T-helper 2 cell treated with Interferon-gamma antibody and Interleukin-4, amounts not matched to agents 5 μg/mL and 100 μg/mL, for 36 hours (primary cell): Measurements from ENCODE around the gene PLCB4.
A peak's percentile ranks its signal among the peaks of the same experiment; 100 is the strongest.

Experiments used
- DNase-seq: peaks from one replicate; pipeline ENCODE4 v3.0.0; 2021; ENCODE audit warnings: low spot score
- H3K27ac Mint-ChIP-seq: one replicate; pipeline ENCODE4 v1.8.0; 2021; ENCODE audit warnings: mild to moderate bottlenecking, mixed read lengths
- H3K27me3 Mint-ChIP-seq: one replicate; pipeline ENCODE4 v1.8.0; 2021; ENCODE audit warnings: low read depth, mixed read lengths
- H3K36me3 Mint-ChIP-seq: one replicate; pipeline ENCODE4 v1.8.0; 2021; ENCODE audit warnings: low read depth, mixed read lengths
- H3K4me1 Mint-ChIP-seq: one replicate; pipeline ENCODE4 v1.8.0; 2021; ENCODE audit warnings: low read depth, mixed read lengths
- H3K4me3 Mint-ChIP-seq: one replicate; pipeline ENCODE4 v1.8.0; 2022; ENCODE audit warnings: mild to moderate bottlenecking, moderate library complexity, mixed read lengths
- H3K9me3 Mint-ChIP-seq: one replicate; pipeline ENCODE4 v1.8.0; 2021; ENCODE audit warnings: mixed read lengths

PLCB4 gene

GRCh38 chr20:9068841-9069663 is at the start of gene PLCB4:
Gene PLCB4 (plus strand): TSS chr20:9069087. CDS start chr20:9307815, 238,728 bp downstream.
- Mint-ChIP-seq H3K4me1 (peaks cover 2% of the 10 kb centered on the region), H3K9me3 (peaks cover 4% of the 10 kb centered on the region), H3K27me3 (peaks cover 16% of the 10 kb centered on the region), H3K4me3 (peak within 1 kb of the TSS; percentile 39), H3K27ac (no peak within 1 kb of the TSS), H3K36me3 (no peaks in the 10 kb centered on the region)
- no peak for DNase-seq

- peaks cover 3% of the 10 kb centered on the region for H3K9me3 Mint-ChIP-seq
- H3K36me3 Mint-ChIP-seq, result no peaks in the 10 kb centered on the region
- no peak overlapping the region for H3K4me3 Mint-ChIP-seq
- no peaks in the 10 kb centered on the region for H3K4me1 Mint-ChIP-seq
- H3K27me3 Mint-ChIP-seq, result no peaks in the 10 kb centered on the region
- no peak overlapping the region for H3K27ac Mint-ChIP-seq
- no peak for DNase-seq
Measured at GRCh38 chr20:9019833-9020232, 49.1 kb upstream of the PLCB4 start.

GRCh38 chr20:9021216-9021615 is 47.7 kb upstream of the PLCB4 start:
- no peak for DNase-seq
- H3K9me3 Mint-ChIP-seq, result peaks cover 6% of the 10 kb centered on the region
- H3K27ac Mint-ChIP-seq, result no peak overlapping the region
- H3K4me1 Mint-ChIP-seq, result no peaks in the 10 kb centered on the region
- no peak overlapping the region for H3K4me3 Mint-ChIP-seq
- no peaks in the 10 kb centered on the region for H3K27me3 Mint-ChIP-seq
- no peaks in the 10 kb centered on the region for H3K36me3 Mint-ChIP-seq

GRCh38 chr20:9021699-9022098 is 47.2 kb upstream of the PLCB4 start:
- no peaks in the 10 kb centered on the region for H3K27me3 Mint-ChIP-seq
- no peaks in the 10 kb centered on the region for H3K4me1 Mint-ChIP-seq
- peaks cover 6% of the 10 kb centered on the region for H3K9me3 Mint-ChIP-seq
- H3K4me3 Mint-ChIP-seq, result no peak overlapping the region
- H3K27ac Mint-ChIP-seq, result no peak overlapping the region
- H3K36me3 Mint-ChIP-seq, result no peaks in the 10 kb centered on the region
- no peak for DNase-seq

GRCh38 chr20:9022376-9022775 is 46.5 kb upstream of the PLCB4 start:
- H3K4me1 Mint-ChIP-seq, result no peaks in the 10 kb centered on the region
- no peaks in the 10 kb centered on the region for H3K27me3 Mint-ChIP-seq
- no peaks in the 10 kb centered on the region for H3K36me3 Mint-ChIP-seq
- peaks cover 6% of the 10 kb centered on the region for H3K9me3 Mint-ChIP-seq
- no peak overlapping the region for H3K4me3 Mint-ChIP-seq
- no peak for DNase-seq
- H3K27ac Mint-ChIP-seq, result no peak overlapping the region

GRCh38 chr20:9024606-9025005 is 44.3 kb upstream of the PLCB4 start:
- Mint-ChIP-seq H3K4me3 (no peak overlapping the region), H3K36me3 (no peaks in the 10 kb centered on the region), H3K9me3 (peaks cover 6% of the 10 kb centered on the region), H3K27me3 (no peaks in the 10 kb centered on the region), H3K27ac (no peak overlapping the region), H3K4me1 (no peaks in the 10 kb centered on the region)
- DNase-seq, result no peak

- Mint-ChIP-seq H3K9me3 (peaks cover 6% of the 10 kb centered on the region), H3K27ac (no peak overlapping the region), H3K4me1 (no peaks in the 10 kb centered on the region), H3K36me3 (no peaks in the 10 kb centered on the region), H3K4me3 (no peak overlapping the region), H3K27me3 (no peaks in the 10 kb centered on the region)
- DNase-seq, result no peak
Measured at GRCh38 chr20:9025011-9025410, 43.9 kb upstream of the PLCB4 start.

GRCh38 chr20:9025643-9026042 is 43.2 kb upstream of the PLCB4 start:
- H3K4me1 Mint-ChIP-seq, result no peaks in the 10 kb centered on the region
- H3K4me3 Mint-ChIP-seq, result no peak overlapping the region
- no peaks in the 10 kb centered on the region for H3K27me3 Mint-ChIP-seq
- DNase-seq, result no peak
- H3K36me3 Mint-ChIP-seq, result no peaks in the 10 kb centered on the region
- no peak overlapping the region for H3K27ac Mint-ChIP-seq
- peaks cover 6% of the 10 kb centered on the region for H3K9me3 Mint-ChIP-seq

- H3K4me1 Mint-ChIP-seq, result no peaks in the 10 kb centered on the region
- no peaks in the 10 kb centered on the region for H3K36me3 Mint-ChIP-seq
- no peak overlapping the region for H3K27ac Mint-ChIP-seq
- peaks cover 6% of the 10 kb centered on the region for H3K9me3 Mint-ChIP-seq
- H3K4me3 Mint-ChIP-seq, result no peak overlapping the region
- H3K27me3 Mint-ChIP-seq, result no peaks in the 10 kb centered on the region
- no peak for DNase-seq
Measured at GRCh38 chr20:9027626-9028025, 41.3 kb upstream of the PLCB4 start.

- no peaks in the 10 kb centered on the region for H3K4me1 Mint-ChIP-seq
- H3K9me3 Mint-ChIP-seq, result peaks cover 9% of the 10 kb centered on the region
- H3K27me3 Mint-ChIP-seq, result no peaks in the 10 kb centered on the region
- DNase-seq, result no peak
- H3K27ac Mint-ChIP-seq, result no peak overlapping the region
- no peaks in the 10 kb centered on the region for H3K36me3 Mint-ChIP-seq
- H3K4me3 Mint-ChIP-seq, result no peak overlapping the region
Measured at GRCh38 chr20:9028419-9028818, 40.5 kb upstream of the PLCB4 start.

- Mint-ChIP-seq H3K4me1 (no peaks in the 10 kb centered on the region), H3K27me3 (no peaks in the 10 kb centered on the region), H3K4me3 (no peak overlapping the region), H3K9me3 (peaks cover 14% of the 10 kb centered on the region), H3K36me3 (no peaks in the 10 kb centered on the region), H3K27ac (no peak overlapping the region)
- no peak for DNase-seq
Measured at GRCh38 chr20:9031991-9032390, 36.9 kb upstream of the PLCB4 start.

- H3K4me1 Mint-ChIP-seq, result no peaks in the 10 kb centered on the region
- DNase-seq, result no peak
- H3K9me3 Mint-ChIP-seq, result peaks cover 14% of the 10 kb centered on the region
- no peak overlapping the region for H3K27ac Mint-ChIP-seq
- no peak overlapping the region for H3K4me3 Mint-ChIP-seq
- H3K36me3 Mint-ChIP-seq, result no peaks in the 10 kb centered on the region
- H3K27me3 Mint-ChIP-seq, result no peaks in the 10 kb centered on the region
Measured at GRCh38 chr20:9032758-9033157, 36.1 kb upstream of the PLCB4 start.

- Mint-ChIP-seq H3K27ac (no peak overlapping the region), H3K4me3 (no peak overlapping the region), H3K4me1 (no peaks in the 10 kb centered on the region), H3K9me3 (peaks cover 14% of the 10 kb centered on the region), H3K27me3 (no peaks in the 10 kb centered on the region), H3K36me3 (no peaks in the 10 kb centered on the region)
- DNase-seq, result no peak
Measured at GRCh38 chr20:9035126-9035525, 33.8 kb upstream of the PLCB4 start.

GRCh38 chr20:9036593-9036992 is 32.3 kb upstream of the PLCB4 start:
- no peak for DNase-seq
- H3K4me1 Mint-ChIP-seq, result no peaks in the 10 kb centered on the region
- no peaks in the 10 kb centered on the region for H3K27me3 Mint-ChIP-seq
- no peak overlapping the region for H3K27ac Mint-ChIP-seq
- H3K9me3 Mint-ChIP-seq, result peaks cover 14% of the 10 kb centered on the region
- H3K4me3 Mint-ChIP-seq, result no peak overlapping the region
- H3K36me3 Mint-ChIP-seq, result no peaks in the 10 kb centered on the region
